ENCODE measurements around the gene INPP5A.

The INPP5A gene

GRCh38 chr10:132535065-132535651 lies 2.4 kb upstream of the INPP5A start:
- H3K27ac ChIP-seq (replicated peaks), result no peak overlapping the region
- H3K27me3 ChIP-seq (ENCODE audit: insufficient read depth, poor library complexity, severe bottlenecking), result no peaks in the 10 kb centered on the region
- no peak for DNase-seq (ENCODE audit: low read depth in 1 of 2, low spot score in 1 of 2)
- TF ChIP-seq CTCF (IDR thresholded peaks at IDR 0.05; ENCODE audit: insufficient read depth, low read length) (no peak), REST (IDR thresholded peaks at IDR 0.05; ENCODE audit: insufficient replicate concordance, low read depth) (no peak), SPI1 (IDR thresholded peaks at IDR 0.05; ENCODE audit: borderline replicate concordance, low read depth) (no peak), GABPA (IDR thresholded peaks at IDR 0.05; ENCODE audit: low read depth) (no peak), POLR2AphosphoS5 (IDR thresholded peaks at IDR 0.05; ENCODE audit: low read depth) (no peak)
- no peak overlapping the region for H3K4me3 ChIP-seq (replicated peaks; ENCODE audit: insufficient read depth, low read length)

GRCh38 chr10:132536241-132536876 lies 1.2 kb upstream of the INPP5A start:
- H3K27ac ChIP-seq (replicated peaks), result peak overlapping the region; percentile 69
- no peaks in the 10 kb centered on the region for H3K27me3 ChIP-seq (ENCODE audit: insufficient read depth, poor library complexity, severe bottlenecking)
- TF ChIP-seq SPI1 (IDR thresholded peaks at IDR 0.05; ENCODE audit: borderline replicate concordance, low read depth) (no peak), CTCF (IDR thresholded peaks at IDR 0.05; ENCODE audit: insufficient read depth, low read length) (no peak), POLR2AphosphoS5 (IDR thresholded peaks at IDR 0.05; ENCODE audit: low read depth) (no peak), REST (IDR thresholded peaks at IDR 0.05; ENCODE audit: insufficient replicate concordance, low read depth) (no peak), GABPA (IDR thresholded peaks at IDR 0.05; ENCODE audit: low read depth) (no peak)
- DNase-seq (ENCODE audit: low read depth in 1 of 2, low spot score in 1 of 2), result no peak
- H3K4me3 ChIP-seq (replicated peaks; ENCODE audit: insufficient read depth, low read length), result peak overlapping the region; percentile 71

- peak overlapping the region; percentile 69 for H3K27ac ChIP-seq (replicated peaks)
- H3K27me3 ChIP-seq (ENCODE audit: insufficient read depth, poor library complexity, severe bottlenecking), result no peaks in the 10 kb centered on the region
- H3K4me3 ChIP-seq (replicated peaks; ENCODE audit: insufficient read depth, low read length), result peak overlapping the region; percentile 71
- peak; percentile 96 to 100 for DNase-seq (ENCODE audit: low read depth in 1 of 2, low spot score in 1 of 2)
- TF ChIP-seq REST (IDR thresholded peaks at IDR 0.05; ENCODE audit: insufficient replicate concordance, low read depth) (no peak), POLR2AphosphoS5 (IDR thresholded peaks at IDR 0.05; ENCODE audit: low read depth) (no peak), CTCF (IDR thresholded peaks at IDR 0.05; ENCODE audit: insufficient read depth, low read length) (no peak), SPI1 (IDR thresholded peaks at IDR 0.05; ENCODE audit: borderline replicate concordance, low read depth) (no peak), GABPA (IDR thresholded peaks at IDR 0.05; ENCODE audit: low read depth) (no peak)
Observed at GRCh38 chr10:132536877-132537683, 507 bp upstream of the INPP5A start.
